Measurements from ENCODE around the gene PRG2.
A peak's percentile ranks its signal among the peaks of the same experiment; 100 is the strongest.

PRG2 gene, protein sequence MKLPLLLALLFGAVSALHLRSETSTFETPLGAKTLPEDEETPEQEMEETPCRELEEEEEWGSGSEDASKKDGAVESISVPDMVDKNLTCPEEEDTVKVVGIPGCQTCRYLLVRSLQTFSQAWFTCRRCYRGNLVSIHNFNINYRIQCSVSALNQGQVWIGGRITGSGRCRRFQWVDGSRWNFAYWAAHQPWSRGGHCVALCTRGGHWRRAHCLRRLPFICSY

GRCh38 chr11:57390535-57390934, at the start of gene PRG2:
TSS of gene PRG2 (minus strand) at chr11:57390650. CDS start at chr11:57389944, 706 bp downstream.
- ATAC-seq (no peak), DNase-seq (no peak)
- peaks cover 2% of the 10 kb centered on the region for H3K27me3 Mint-ChIP-seq
- no peaks in the 10 kb centered on the region for H3K9me3 Mint-ChIP-seq
- H3K27ac Mint-ChIP-seq = no peak within 1 kb of the TSS
- no peak within 1 kb of the TSS for H3K4me3 Mint-ChIP-seq
- H3K36me3 Mint-ChIP-seq (ENCODE audit: low read depth) = no peaks in the 10 kb centered on the region
- no peaks in the 10 kb centered on the region for H3K4me1 Mint-ChIP-seq

GRCh38 chr11:57439786-57440185, 49.3 kb upstream of the PRG2 start:
- DNase-seq (no peak), ATAC-seq (no peak)
- H3K27ac Mint-ChIP-seq = no peak overlapping the region
- no peak overlapping the region for H3K4me3 Mint-ChIP-seq
- no peaks in the 10 kb centered on the region for H3K4me1 Mint-ChIP-seq
- no peaks in the 10 kb centered on the region for H3K27me3 Mint-ChIP-seq
- H3K9me3 Mint-ChIP-seq = no peaks in the 10 kb centered on the region
- H3K36me3 Mint-ChIP-seq (ENCODE audit: low read depth) = no peaks in the 10 kb centered on the region

GRCh38 chr11:57438345-57439285, 48.2 kb upstream of the PRG2 start:
- Mint-ChIP-seq H3K4me3 (no peak overlapping the region), H3K27me3 (no peaks in the 10 kb centered on the region), H3K4me1 (no peaks in the 10 kb centered on the region), H3K9me3 (no peaks in the 10 kb centered on the region), H3K36me3 (ENCODE audit: low read depth) (no peaks in the 10 kb centered on the region), H3K27ac (no peak overlapping the region)
- ATAC-seq = no peak
- DNase-seq = no peak

- no peak for ATAC-seq
Observed at GRCh38 chr11:57436031-57436430, 45.6 kb upstream of the PRG2 start.

GRCh38 chr11:57434640-57435546, 44.4 kb upstream of the PRG2 start:
- H3K4me3 Mint-ChIP-seq = no peak overlapping the region
- DNase-seq (no peak), ATAC-seq (no peak)
- H3K27me3 Mint-ChIP-seq = no peaks in the 10 kb centered on the region
- H3K36me3 Mint-ChIP-seq (ENCODE audit: low read depth) = no peaks in the 10 kb centered on the region
- no peaks in the 10 kb centered on the region for H3K9me3 Mint-ChIP-seq
- H3K27ac Mint-ChIP-seq = no peak overlapping the region
- peaks cover 15% of the 10 kb centered on the region for H3K4me1 Mint-ChIP-seq

More at GRCh38 chr11:57436031-57436430, 45.6 kb upstream of the PRG2 start:
- H3K27me3 Mint-ChIP-seq = no peaks in the 10 kb centered on the region
- no peaks in the 10 kb centered on the region for H3K36me3 Mint-ChIP-seq (ENCODE audit: low read depth)
- no peaks in the 10 kb centered on the region for H3K9me3 Mint-ChIP-seq
- H3K4me1 Mint-ChIP-seq = peaks cover 15% of the 10 kb centered on the region
- H3K4me3 Mint-ChIP-seq = no peak overlapping the region
- no peak overlapping the region for H3K27ac Mint-ChIP-seq
- no peak for DNase-seq

DNA sequence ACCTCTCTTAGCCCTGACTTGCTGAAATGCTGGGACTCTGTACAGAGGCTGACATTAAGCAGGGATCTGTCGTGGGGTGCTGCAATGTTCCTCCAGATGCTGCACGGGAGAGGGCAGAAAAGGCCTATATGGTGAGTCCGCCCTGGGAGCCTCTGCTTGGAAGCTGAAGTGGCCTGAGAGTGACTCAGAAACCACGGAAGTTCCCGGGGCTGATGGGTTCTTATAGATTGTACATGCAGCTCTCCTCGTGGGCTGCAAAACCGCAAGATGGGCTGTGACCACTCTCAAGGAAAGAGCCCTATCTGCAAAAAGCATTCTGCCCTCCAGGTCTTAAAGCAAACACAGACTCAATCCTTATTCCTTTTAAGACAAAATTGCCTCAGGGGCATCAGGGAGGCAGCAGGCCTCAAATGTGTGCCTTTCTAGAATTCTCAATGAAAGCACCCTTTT, 42.3 kb upstream of the PRG2 start:
- no peaks in the 10 kb centered on the region for H3K9me3 Mint-ChIP-seq
- H3K36me3 Mint-ChIP-seq (ENCODE audit: low read depth) = no peaks in the 10 kb centered on the region
- no peak overlapping the region for H3K4me3 Mint-ChIP-seq
- peaks cover 18% of the 10 kb centered on the region for H3K4me1 Mint-ChIP-seq
- no peak overlapping the region for H3K27ac Mint-ChIP-seq
- H3K27me3 Mint-ChIP-seq = no peaks in the 10 kb centered on the region
- ATAC-seq (peak; percentile 82), DNase-seq (peak; percentile 50)

DNA sequence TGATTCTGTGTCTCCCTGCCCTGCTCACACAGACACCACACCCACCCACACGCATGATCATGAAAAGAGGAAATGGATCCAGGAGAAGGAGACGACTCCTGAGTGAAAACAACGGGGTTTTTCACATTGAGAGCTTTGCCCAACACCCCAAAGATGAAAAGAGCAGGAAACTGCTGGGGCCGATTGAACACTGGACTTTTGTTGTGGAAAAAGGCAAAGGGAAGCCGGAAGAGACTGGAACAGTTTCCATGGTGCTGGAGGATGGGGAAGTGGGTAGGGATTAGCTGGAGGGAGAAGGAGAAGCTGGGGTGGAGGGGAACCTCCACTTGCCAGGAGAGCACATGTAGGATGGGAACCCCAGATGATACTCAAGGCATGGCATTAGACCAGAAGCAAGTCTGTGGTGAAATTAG, 41.7 kb upstream of the PRG2 start:
- DNase-seq (no peak), ATAC-seq (no peak)
- H3K27ac Mint-ChIP-seq = no peak overlapping the region
- H3K36me3 Mint-ChIP-seq (ENCODE audit: low read depth) = no peaks in the 10 kb centered on the region
- H3K4me1 Mint-ChIP-seq = peaks cover 24% of the 10 kb centered on the region
- H3K27me3 Mint-ChIP-seq = no peaks in the 10 kb centered on the region
- H3K4me3 Mint-ChIP-seq = no peak overlapping the region
- H3K9me3 Mint-ChIP-seq = no peaks in the 10 kb centered on the region

GRCh38 chr11:57430952-57431351, 40.5 kb upstream of the PRG2 start:
- peaks cover 7% of the 10 kb centered on the region for H3K36me3 Mint-ChIP-seq (ENCODE audit: low read depth)
- H3K9me3 Mint-ChIP-seq = no peaks in the 10 kb centered on the region
- no peak for ATAC-seq
- H3K27ac Mint-ChIP-seq = no peak overlapping the region
- no peaks in the 10 kb centered on the region for H3K27me3 Mint-ChIP-seq
- DNase-seq = no peak
- peaks cover 33% of the 10 kb centered on the region for H3K4me1 Mint-ChIP-seq
- no peak overlapping the region for H3K4me3 Mint-ChIP-seq

DNA sequence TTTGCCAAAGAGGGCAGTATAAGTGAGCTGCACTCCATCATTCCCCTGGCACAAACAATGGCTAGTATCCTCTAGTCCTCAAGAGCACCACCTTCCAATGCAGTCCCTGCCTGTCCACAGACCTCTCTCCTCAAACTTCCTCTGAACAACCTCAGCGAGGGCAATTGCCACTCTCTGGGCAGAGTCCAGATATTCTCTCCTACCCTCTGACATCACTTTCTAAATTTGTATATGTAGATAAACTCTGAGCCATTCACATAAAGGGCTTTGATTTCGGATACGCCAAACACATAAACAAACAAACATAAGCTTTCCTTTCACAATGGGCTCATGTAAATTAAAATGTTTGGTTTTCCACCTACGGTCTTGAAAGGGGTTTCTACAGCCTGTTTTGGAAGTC, 39.5 kb upstream of the PRG2 start:
- Mint-ChIP-seq H3K4me3 (no peak overlapping the region), H3K27ac (no peak overlapping the region), H3K4me1 (peaks cover 39% of the 10 kb centered on the region)

DNA sequence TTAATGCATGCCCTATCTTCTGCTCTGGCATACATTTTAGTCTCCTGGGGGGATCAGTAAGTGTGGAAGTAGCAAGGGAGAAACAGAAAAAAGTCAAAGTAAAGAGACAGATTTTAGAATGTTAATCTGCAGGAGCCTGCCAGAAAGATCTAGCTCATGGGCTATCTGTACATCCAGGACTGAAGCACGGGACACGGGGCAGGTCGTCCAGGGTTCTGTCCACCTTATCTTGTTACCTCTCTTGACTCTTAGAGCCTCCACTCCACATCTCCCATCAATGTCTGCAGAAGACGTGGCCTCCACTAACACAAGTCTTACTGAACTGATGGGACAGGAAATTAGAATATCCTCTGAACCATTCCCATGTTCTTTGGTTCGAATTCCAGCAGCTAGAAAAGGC, 38.2 kb upstream of the PRG2 start:
- ATAC-seq = no peak
- H3K4me1 Mint-ChIP-seq = peaks cover 52% of the 10 kb centered on the region
- peaks cover 30% of the 10 kb centered on the region for H3K36me3 Mint-ChIP-seq (ENCODE audit: low read depth)
- H3K9me3 Mint-ChIP-seq = no peaks in the 10 kb centered on the region
- DNase-seq = no peak
- H3K4me3 Mint-ChIP-seq = no peak overlapping the region
- H3K27ac Mint-ChIP-seq = no peak overlapping the region
- H3K27me3 Mint-ChIP-seq = no peaks in the 10 kb centered on the region

More for the DNA sequence above, 39.5 kb upstream of the PRG2 start:
- Mint-ChIP-seq H3K27me3 (no peaks in the 10 kb centered on the region), H3K36me3 (ENCODE audit: low read depth) (peaks cover 17% of the 10 kb centered on the region), H3K9me3 (no peaks in the 10 kb centered on the region)
- no peak for DNase-seq
- no peak for ATAC-seq

DNA sequence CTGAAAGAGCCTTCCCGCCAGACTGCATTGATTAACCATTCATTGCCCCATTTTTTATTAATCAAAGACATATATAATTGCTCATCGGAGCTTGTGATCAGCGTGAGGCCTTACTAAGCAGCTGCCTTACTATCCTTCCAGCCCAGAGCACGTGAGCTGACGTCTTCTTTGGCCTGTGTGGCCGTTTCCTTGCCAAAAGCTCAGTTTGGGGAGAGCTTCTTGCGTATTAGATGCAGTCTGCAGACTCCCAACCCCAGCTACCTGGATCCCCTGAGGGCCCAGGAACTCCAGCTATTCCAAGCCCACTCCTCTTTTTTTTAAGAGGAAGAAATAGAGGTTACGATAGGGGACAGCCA, 37.3 kb upstream of the PRG2 start:
- ATAC-seq (no peak), DNase-seq (no peak)
- Mint-ChIP-seq H3K27ac (peak overlapping the region; percentile 98), H3K36me3 (ENCODE audit: low read depth) (peaks cover 40% of the 10 kb centered on the region), H3K9me3 (no peaks in the 10 kb centered on the region), H3K4me1 (peaks cover 56% of the 10 kb centered on the region), H3K27me3 (no peaks in the 10 kb centered on the region), H3K4me3 (peak overlapping the region; percentile 98)

DNA sequence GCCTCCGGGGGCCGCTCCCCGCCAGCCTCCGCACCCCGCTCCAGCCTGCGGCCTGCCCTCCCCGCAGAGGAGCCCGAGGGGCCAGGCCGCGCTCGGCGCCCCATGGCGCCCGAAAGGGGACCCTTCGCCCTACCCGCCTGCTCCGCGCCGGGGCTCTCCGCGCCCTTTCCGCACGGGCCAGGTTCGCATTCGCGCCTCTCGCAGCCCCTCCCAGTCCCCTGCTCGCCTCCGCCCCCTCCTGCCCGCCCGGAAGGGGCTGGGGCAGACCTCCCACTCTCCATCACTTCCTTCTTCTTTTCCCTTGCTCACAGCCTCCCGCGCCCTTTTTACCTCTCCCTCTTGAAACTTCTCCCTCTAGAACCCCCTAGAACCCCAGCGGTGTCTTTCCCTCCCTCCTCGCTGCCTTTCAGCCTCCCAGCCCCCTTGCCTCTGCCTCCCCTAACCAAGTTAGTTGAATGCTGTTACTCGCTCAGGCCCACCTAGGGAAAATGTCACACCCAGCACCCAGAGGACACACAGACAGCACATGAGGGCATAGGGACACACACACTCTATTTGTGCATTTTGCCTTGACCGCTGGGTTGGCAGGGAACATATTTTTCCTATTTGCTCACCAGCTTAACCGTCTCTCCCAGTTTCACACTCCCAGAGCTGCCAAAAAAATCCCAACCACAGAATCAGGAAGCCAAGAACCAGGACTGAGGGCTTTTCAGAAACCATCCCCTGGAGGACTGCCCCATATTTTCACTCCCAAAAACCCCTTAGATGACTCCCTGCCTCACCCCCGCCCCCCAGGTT, 36.7 kb upstream of the PRG2 start, which contains the start of gene SLC43A3:
Gene SLC43A3, minus strand, starts transcription at position 193 of the 798 bp plus-strand sequence. CDS start 949 bp downstream, outside the sequence.
- Mint-ChIP-seq H3K27me3 (no peaks in the 10 kb centered on the region), H3K36me3 (ENCODE audit: low read depth) (peaks cover 45% of the 10 kb centered on the region), H3K9me3 (no peaks in the 10 kb centered on the region), H3K27ac (peak within 1 kb of the TSS; percentile 98), H3K4me3 (peak within 1 kb of the TSS; percentile 98), H3K4me1 (peaks cover 56% of the 10 kb centered on the region)
- ATAC-seq (peak; percentile 77), DNase-seq (peak; percentile 87)

GRCh38 chr11:57426439-57426928, 36.0 kb upstream of the PRG2 start:
- Mint-ChIP-seq H3K36me3 (ENCODE audit: low read depth) (peaks cover 52% of the 10 kb centered on the region), H3K9me3 (no peaks in the 10 kb centered on the region), H3K4me1 (peaks cover 59% of the 10 kb centered on the region), H3K4me3 (peak overlapping the region; percentile 98), H3K27ac (peak overlapping the region; percentile 98), H3K27me3 (no peaks in the 10 kb centered on the region)
- DNase-seq (peak; percentile 27), ATAC-seq (no peak)
